Caco-2 (cell line): ENCODE measurements around the gene NAV1. TPM values are rescaled to one million over a fixed set of nuclear protein-coding genes. Genes with fewer than 3 reads are reported as not detected.

Experiments used
- BruUV-seq: library from RNA; stranded (reverse); fragments of 400-500 nt; replicated peaks from 2 replicates; lab custom pipeline; 2021; lab: Mats Ljungman, UMichigan
- CTCF ChIA-PET: fragments of 300-600 bp; sonication (Branson Sonifier 250); formaldehyde crosslinking; loops from one replicate; lab custom pipeline; 2022; ENCODE audit warnings: antibody characterized with exemption; lab: Charles Lee
- POLR2A ChIA-PET: fragments of 300-600 bp; sonication (Branson Sonifier 250); formaldehyde crosslinking; loops from one replicate; lab custom pipeline; 2022; ENCODE audit warnings: antibody characterized with exemption; lab: Charles Lee
- DNase-seq, 2 experiments: peaks; one replicate each; pipeline versions ENCODE4 v3.0.0 to v3.0.0-alpha.2; 2020 to 2022
- H3K27me3 ChIP-seq: replicated peaks from 2 replicates; pipeline ENCODE4 v1.6.0; 2011; ENCODE audit warnings: low read length; ENCODE audit not compliant: control insufficient read depth, insufficient read depth
- H3K36me3 ChIP-seq: 2 replicates; pipeline ENCODE4 v1.5.1; 2011; ENCODE audit warnings: low read length; ENCODE audit not compliant: control insufficient read depth, insufficient read depth
- H3K4me1 ChIP-seq: fragments of 250-450 bp; sonication (Bioruptor Pico); 2 replicates; pipeline ENCODE4 v1.5.1; 2020; ENCODE audit warnings: mild to moderate bottlenecking
- H3K4me3 ChIP-seq: 2 replicates; pipeline ENCODE4 v1.5.1; 2011; ENCODE audit warnings: low read depth, mild to moderate bottlenecking, control low read depth, low read length
- H3K9me3 ChIP-seq: fragments of 250-450 bp; sonication (Bioruptor Pico); 2 replicates; pipeline ENCODE4 v1.5.1; 2020; ENCODE audit warnings: mild to moderate bottlenecking, moderate library complexity
- H3K27ac Mint-ChIP-seq: one replicate; pipeline ENCODE4 v1.8.0; 2022; ENCODE audit warnings: mixed read lengths; ENCODE audit not compliant: unreplicated experiment
- H3K27me3 Mint-ChIP-seq: one replicate; pipeline ENCODE4 v1.8.0; 2022; ENCODE audit warnings: mixed read lengths; ENCODE audit not compliant: insufficient read depth, unreplicated experiment
- H3K36me3 Mint-ChIP-seq: one replicate; pipeline ENCODE4 v1.8.0; 2022; ENCODE audit warnings: mild to moderate bottlenecking, mixed read lengths; ENCODE audit not compliant: insufficient read depth, unreplicated experiment
- H3K4me1 Mint-ChIP-seq: one replicate; pipeline ENCODE4 v1.8.0; 2022; ENCODE audit warnings: low read depth, mixed read lengths; ENCODE audit not compliant: unreplicated experiment
- H3K4me3 Mint-ChIP-seq: one replicate; pipeline ENCODE4 v1.8.0; 2022; ENCODE audit warnings: mild to moderate bottlenecking, moderate library complexity, mixed read lengths; ENCODE audit not compliant: unreplicated experiment
- H3K9me3 Mint-ChIP-seq: one replicate; pipeline ENCODE4 v1.8.0; 2022; ENCODE audit warnings: mixed read lengths; ENCODE audit not compliant: unreplicated experiment
- intact Hi-C: fragments of 100-400 bp; cut with micrococcal nuclease; formaldehyde crosslinking; loops from one replicate; pipeline ENCODE4 v1.10.0; 2022; ENCODE audit not compliant: unreplicated experiment
- total RNA-seq: library from RNA; stranded (reverse); gene quantifications from 2 replicates; pipeline ENCODE4 v1.2.3, GENCODE V29; 2022
- TF ChIP-seq, protein P1 (sequence below), 2 experiments: fragments of 200-600 bp in 1 of 2; IDR thresholded peaks; 1 replicate in 1 of 2; 2 replicates in 1 of 2; pipeline versions ENCODE4 v1.5.1 to v1.8.0; 2011 to 2022; ENCODE audit warnings: antibody characterized with exemption in 1 of 2, control low read depth in 1 of 2, inconsistent platforms in 1 of 2, low read depth in 1 of 2, low read length in 1 of 2, mild to moderate bottlenecking in 1 of 2, moderate library complexity in 1 of 2; ENCODE audit not compliant: insufficient read depth in 1 of 2, severe bottlenecking in 1 of 2, unreplicated experiment in 1 of 2

Gene NAV1
- total RNA-seq, 1 experiment from 2014 or later, result 2.0 TPM

- H3K4me3 ChIP-seq, result no peak overlapping the region
- peaks cover 17% of the 10 kb centered on the region for H3K27me3 Mint-ChIP-seq
- no peak overlapping the region for H3K4me3 Mint-ChIP-seq
- H3K36me3 Mint-ChIP-seq, result no peaks in the 10 kb centered on the region
- CTCF ChIA-PET, result no interaction called here
- TF ChIP-seq, protein P1, sequence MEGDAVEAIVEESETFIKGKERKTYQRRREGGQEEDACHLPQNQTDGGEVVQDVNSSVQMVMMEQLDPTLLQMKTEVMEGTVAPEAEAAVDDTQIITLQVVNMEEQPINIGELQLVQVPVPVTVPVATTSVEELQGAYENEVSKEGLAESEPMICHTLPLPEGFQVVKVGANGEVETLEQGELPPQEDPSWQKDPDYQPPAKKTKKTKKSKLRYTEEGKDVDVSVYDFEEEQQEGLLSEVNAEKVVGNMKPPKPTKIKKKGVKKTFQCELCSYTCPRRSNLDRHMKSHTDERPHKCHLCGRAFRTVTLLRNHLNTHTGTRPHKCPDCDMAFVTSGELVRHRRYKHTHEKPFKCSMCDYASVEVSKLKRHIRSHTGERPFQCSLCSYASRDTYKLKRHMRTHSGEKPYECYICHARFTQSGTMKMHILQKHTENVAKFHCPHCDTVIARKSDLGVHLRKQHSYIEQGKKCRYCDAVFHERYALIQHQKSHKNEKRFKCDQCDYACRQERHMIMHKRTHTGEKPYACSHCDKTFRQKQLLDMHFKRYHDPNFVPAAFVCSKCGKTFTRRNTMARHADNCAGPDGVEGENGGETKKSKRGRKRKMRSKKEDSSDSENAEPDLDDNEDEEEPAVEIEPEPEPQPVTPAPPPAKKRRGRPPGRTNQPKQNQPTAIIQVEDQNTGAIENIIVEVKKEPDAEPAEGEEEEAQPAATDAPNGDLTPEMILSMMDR (IDR thresholded peaks at IDR 0.05; ENCODE audit: insufficient read depth in 1 of 2, low read depth in 1 of 2, low read length in 1 of 2, severe bottlenecking in 1 of 2, unreplicated experiment in 1 of 2), result no peak
- H3K9me3 ChIP-seq, result no peaks in the 10 kb centered on the region
- H3K9me3 Mint-ChIP-seq, result no peaks in the 10 kb centered on the region
- H3K4me1 Mint-ChIP-seq, result no peaks in the 10 kb centered on the region
- H3K27ac Mint-ChIP-seq, result no peak overlapping the region
- POLR2A ChIA-PET, result no interaction called here
- no peak for DNase-seq
- H3K4me1 ChIP-seq, result no peaks in the 10 kb centered on the region
- no peaks in the 10 kb centered on the region; the same call in none of the 2 replicates for H3K27me3 ChIP-seq
- no peaks in the 10 kb centered on the region for H3K36me3 ChIP-seq
- intact Hi-C loops, result no loop called here
- no TSS peak for BruUV-seq
Observed at GRCh38 chr1:201563406-201563780, 24.5 kb downstream of the NAV1 start.

DNA sequence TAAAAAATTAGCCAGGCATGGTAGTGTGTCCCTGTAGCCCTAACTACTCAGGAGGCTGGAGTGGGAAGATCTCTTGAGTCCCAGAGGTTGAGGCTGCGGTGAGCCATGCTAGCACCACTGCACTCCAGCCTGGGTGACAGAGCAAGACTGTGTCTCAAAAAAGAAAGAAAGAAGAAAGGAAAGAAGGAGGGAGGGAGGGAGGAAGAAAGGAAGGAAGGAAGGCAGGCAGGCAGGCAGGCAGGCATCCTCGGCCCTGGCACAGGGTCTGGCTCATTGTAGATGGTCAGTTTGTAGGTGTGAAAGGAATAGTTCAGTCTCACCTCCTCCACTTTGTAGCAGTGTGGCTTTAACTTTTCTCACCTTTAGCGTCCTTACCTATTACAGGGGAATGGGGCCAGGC is 25.0 kb downstream of the NAV1 start:
- Mint-ChIP-seq H3K4me1 (no peaks in the 10 kb centered on the region), H3K27me3 (peaks cover 17% of the 10 kb centered on the region), H3K36me3 (no peaks in the 10 kb centered on the region), H3K9me3 (no peaks in the 10 kb centered on the region), H3K4me3 (no peak overlapping the region), H3K27ac (no peak overlapping the region)
- H3K9me3 ChIP-seq, result no peaks in the 10 kb centered on the region
- CTCF ChIA-PET, result interaction anchor here (0.5 kb wide), 1 partner anchor 84 kb away, joined by 4 read pairs; no protein-coding TSS in a partner anchor
- POLR2A ChIA-PET, result no interaction called here
- intact Hi-C loops, result no loop called here
- H3K4me3 ChIP-seq, result no peak overlapping the region
- H3K36me3 ChIP-seq, result no peaks in the 10 kb centered on the region
- DNase-seq, result no peak
- no TSS peak for BruUV-seq
- TF ChIP-seq, protein P1 (IDR thresholded peaks at IDR 0.05; ENCODE audit: insufficient read depth in 1 of 2, low read depth in 1 of 2, low read length in 1 of 2, severe bottlenecking in 1 of 2, unreplicated experiment in 1 of 2), result no peak
- no peaks in the 10 kb centered on the region for H3K4me1 ChIP-seq
- H3K27me3 ChIP-seq, result no peaks in the 10 kb centered on the region; the same call in none of the 2 replicates

GRCh38 chr1:201565024-201565730 is 26.2 kb downstream of the NAV1 start:
- no peaks in the 10 kb centered on the region; the same call in none of the 2 replicates for H3K27me3 ChIP-seq
- CTCF ChIA-PET, result no interaction called here
- POLR2A ChIA-PET, result no interaction called here
- intact Hi-C loops, result no loop called here
- H3K4me3 ChIP-seq, result no peak overlapping the region
- no peak for DNase-seq
- no peak overlapping the region for H3K27ac Mint-ChIP-seq
- TF ChIP-seq, protein P1 (IDR thresholded peaks at IDR 0.05; ENCODE audit: insufficient read depth in 1 of 2, low read depth in 1 of 2, low read length in 1 of 2, severe bottlenecking in 1 of 2, unreplicated experiment in 1 of 2), result no peak
- H3K4me1 Mint-ChIP-seq, result no peaks in the 10 kb centered on the region
- no peaks in the 10 kb centered on the region for H3K9me3 Mint-ChIP-seq
- H3K4me1 ChIP-seq, result no peaks in the 10 kb centered on the region
- H3K36me3 Mint-ChIP-seq, result no peaks in the 10 kb centered on the region
- BruUV-seq, result no TSS peak
- no peaks in the 10 kb centered on the region for H3K9me3 ChIP-seq
- no peaks in the 10 kb centered on the region for H3K36me3 ChIP-seq
- no peak overlapping the region for H3K4me3 Mint-ChIP-seq
- H3K27me3 Mint-ChIP-seq, result peaks cover 15% of the 10 kb centered on the region
